HEK293 (cell line): ENCODE measurements around the gene MAGI2.

Source experiments
- CTCF ChIA-PET: fragments of 350-600 bp; formaldehyde crosslinking; extraction: SDS; loops from one replicate; lab custom pipeline; 2021; ENCODE audit warnings: antibody characterized with exemption; lab: Yijun Ruan, JAX
- POLR2A ChIA-PET: fragments of 300-600 bp; formaldehyde crosslinking; extraction: SDS; loops from one replicate; lab custom pipeline; 2020; ENCODE audit warnings: antibody characterized with exemption, inconsistent platforms; lab: Yijun Ruan, JAX
- H3K27ac ChIP-seq: fragments of 200-500 bp; sonication (Bioruptor generic); 2 replicates; pipeline ENCODE4 v1.5.1; 2014; ENCODE audit warnings: low read depth, low read length, control low read depth, inconsistent platforms; ENCODE audit errors: extremely low read depth
- H3K36me3 ChIP-seq, 2 experiments: fragments of 200-500 bp in 1 of 2; sonication (Bioruptor generic) in 1 of 2; 1 replicate in 1 of 2; 2 replicates in 1 of 2; pipeline ENCODE4 v1.5.1; 2014 to 2017; ENCODE audit warnings: inconsistent platforms in 2 of 2, low read length in 2 of 2; ENCODE audit not compliant: control insufficient read depth in 2 of 2, insufficient read depth in 1 of 2
- H3K4me1 ChIP-seq: fragments of 200-500 bp; sonication (Bioruptor generic); 2 replicates; pipeline ENCODE4 v1.5.1; 2014; ENCODE audit warnings: mild to moderate bottlenecking, low read length, inconsistent platforms; ENCODE audit not compliant: control insufficient read depth, insufficient read depth
- H3K4me3 ChIP-seq: 2 replicates; pipeline ENCODE4 v1.5.1; 2011; ENCODE audit warnings: low read depth, mild to moderate bottlenecking, control low read depth, low read length, moderate library complexity
- H3K9me3 ChIP-seq: fragments of 200-500 bp; sonication (Bioruptor generic); 2 replicates; pipeline ENCODE4 v1.5.1; 2014; ENCODE audit warnings: low read depth, low read length, inconsistent platforms; ENCODE audit not compliant: control insufficient read depth, insufficient read depth
- FEZF1 ChIP-seq: fragments of 450-650 bp; formaldehyde crosslinking; IDR thresholded peaks from 2 replicates; pipeline ENCODE4 v1.5.1; 2016; ENCODE audit warnings: missing biosample characterization, missing genetic modification characterization
- GLI2 ChIP-seq: fragments of 450-650 bp; formaldehyde crosslinking; IDR thresholded peaks from 2 replicates; pipeline ENCODE4; 2017; ENCODE audit warnings: missing biosample characterization, missing genetic modification characterization, low read depth, borderline replicate concordance
- MEIS1 ChIP-seq: sonication (generic); formaldehyde crosslinking; IDR thresholded peaks from 2 replicates; pipeline ENCODE4 v1.8.1; 2022; ENCODE audit warnings: missing genetic modification reagents, mild to moderate bottlenecking, borderline replicate concordance
- OSR2 ChIP-seq: fragments of 450-650 bp; formaldehyde crosslinking; IDR thresholded peaks from 2 replicates; pipeline ENCODE4 v1.5.1; 2016; ENCODE audit warnings: missing biosample characterization, missing genetic modification characterization
- OVOL3 ChIP-seq: fragments of 450-650 bp; formaldehyde crosslinking; IDR thresholded peaks from 2 replicates; pipeline ENCODE4 v1.5.1; 2016; ENCODE audit warnings: missing biosample characterization, missing genetic modification characterization
- REPIN1 ChIP-seq: fragments of 450-650 bp; formaldehyde crosslinking; IDR thresholded peaks from 2 replicates; pipeline ENCODE4 v1.5.1; 2017; ENCODE audit warnings: missing biosample characterization, missing genetic modification characterization, low read depth
- SCRT1 ChIP-seq: fragments of 450-650 bp; formaldehyde crosslinking; IDR thresholded peaks from 2 replicates; pipeline ENCODE4 v1.5.1; 2016; ENCODE audit warnings: missing biosample characterization, missing genetic modification characterization, borderline replicate concordance
- TCF7L2 ChIP-seq: IDR thresholded peaks from 2 replicates; pipeline ENCODE4 v1.6.1; 2011; ENCODE audit warnings: low read depth, mild to moderate bottlenecking, inconsistent platforms, low read length, moderate library complexity, borderline replicate concordance
- WT1 ChIP-seq: fragments of 450-650 bp; formaldehyde crosslinking; IDR thresholded peaks from 2 replicates; pipeline ENCODE4 v1.5.1; 2016; ENCODE audit warnings: missing biosample characterization, missing genetic modification characterization
- ZBTB1 ChIP-seq: fragments of 450-650 bp; formaldehyde crosslinking; IDR thresholded peaks from 2 replicates; pipeline ENCODE4 v1.5.1; 2016; ENCODE audit warnings: missing biosample characterization, missing genetic modification characterization
- ZNF140 ChIP-seq: fragments of 450-650 bp; formaldehyde crosslinking; IDR thresholded peaks from 2 replicates; pipeline ENCODE4 v1.5.1; 2016; ENCODE audit warnings: missing biosample characterization, missing genetic modification characterization
- ZNF274 ChIP-seq, 2 experiments: fragments of 200-500 bp in 1 of 2; fragments of 450-650 bp in 1 of 2; sonication (Bioruptor generic) in 1 of 2; formaldehyde crosslinking in 1 of 2; IDR thresholded peaks; 2 replicates each; pipeline versions ENCODE4 v1.5.1 to v1.6.1; 2014 to 2016; ENCODE audit warnings: borderline replicate concordance in 1 of 2, inconsistent platforms in 1 of 2, low read length in 1 of 2, missing biosample characterization in 1 of 2, missing genetic modification characterization in 1 of 2
- ZNF354C ChIP-seq: fragments of 450-650 bp; formaldehyde crosslinking; IDR thresholded peaks from 2 replicates; pipeline ENCODE4 v1.5.1; 2016; ENCODE audit warnings: missing biosample characterization, missing genetic modification characterization, low read depth, borderline replicate concordance
- ZNF423 ChIP-seq: fragments of 450-650 bp; formaldehyde crosslinking; IDR thresholded peaks from 2 replicates; pipeline ENCODE4 v1.5.1; 2016; ENCODE audit warnings: missing biosample characterization, missing genetic modification characterization
- ZNF501 ChIP-seq: fragments of 450-650 bp; formaldehyde crosslinking; IDR thresholded peaks from 2 replicates; pipeline ENCODE4 v1.5.1; 2016; ENCODE audit warnings: missing biosample characterization, missing genetic modification characterization
- ZNF513 ChIP-seq: fragments of 450-650 bp; IDR thresholded peaks from 2 replicates; pipeline ENCODE4 v1.5.1; 2018; ENCODE audit warnings: missing biosample characterization, missing genetic modification characterization
- ZNF548 ChIP-seq: fragments of 450-650 bp; formaldehyde crosslinking; IDR thresholded peaks from 2 replicates; pipeline ENCODE4 v1.5.1; 2016; ENCODE audit warnings: missing biosample characterization, missing genetic modification characterization
- ZNF560 ChIP-seq: fragments of 450-650 bp; formaldehyde crosslinking; IDR thresholded peaks from 2 replicates; pipeline ENCODE4 v1.5.1; 2017; ENCODE audit warnings: missing biosample characterization, missing genetic modification characterization, borderline replicate concordance
- ZNF677 ChIP-seq: fragments of 450-650 bp; IDR thresholded peaks from 2 replicates; pipeline ENCODE4 v1.5.0; 2018; ENCODE audit warnings: missing biosample characterization, mild to moderate bottlenecking, missing genetic modification characterization, moderate library complexity
- ZNF747 ChIP-seq: fragments of 450-650 bp; formaldehyde crosslinking; IDR thresholded peaks from 2 replicates; pipeline ENCODE4 v1.5.1; 2016; ENCODE audit warnings: missing biosample characterization, missing genetic modification characterization
- ZNF837 ChIP-seq: fragments of 450-650 bp; formaldehyde crosslinking; IDR thresholded peaks from 2 replicates; pipeline ENCODE4 v1.5.1; 2016; ENCODE audit warnings: missing biosample characterization, missing genetic modification characterization
- ZSCAN16 ChIP-seq: fragments of 450-650 bp; formaldehyde crosslinking; IDR thresholded peaks from 2 replicates; pipeline ENCODE4 v1.5.1; 2016; ENCODE audit warnings: missing biosample characterization, missing genetic modification characterization
- ZSCAN4 ChIP-seq: fragments of 450-650 bp; formaldehyde crosslinking; IDR thresholded peaks from 2 replicates; pipeline ENCODE4 v1.5.1; 2017; ENCODE audit warnings: missing biosample characterization, missing genetic modification characterization
- ZXDB ChIP-seq: fragments of 450-650 bp; formaldehyde crosslinking; IDR thresholded peaks from 2 replicates; pipeline ENCODE4 v1.5.1; 2016; ENCODE audit warnings: missing biosample characterization, missing genetic modification characterization
- TF ChIP-seq, protein P1 (sequence below): fragments of 450-650 bp; formaldehyde crosslinking; IDR thresholded peaks from 2 replicates; pipeline ENCODE4 v1.5.1; 2017; ENCODE audit warnings: missing biosample characterization, mild to moderate bottlenecking, missing genetic modification characterization, moderate library complexity
- TF ChIP-seq, protein P2 (sequence below): fragments of 450-650 bp; formaldehyde crosslinking; IDR thresholded peaks from 2 replicates; pipeline ENCODE4 v1.5.1; 2016; ENCODE audit warnings: missing biosample characterization, missing genetic modification characterization, borderline replicate concordance
- TF ChIP-seq, protein P3 (sequence below): fragments of 450-650 bp; formaldehyde crosslinking; IDR thresholded peaks from 2 replicates; pipeline ENCODE4 v1.5.1; 2017; ENCODE audit warnings: missing biosample characterization, missing genetic modification characterization

The MAGI2 gene

GRCh38 chr7:79453558-79454360 lies at the start of gene MAGI2:
Gene MAGI2, minus strand, starts transcription at chr7:79453667. Its CDS starts 347 bp downstream, at chr7:79453320.
- CTCF ChIA-PET, result interaction anchor here (0.5 to 0.7 kb wide), 3 partner anchors 15 to 428 kb away, joined by 4 read pairs; no protein-coding TSS in a partner anchor
- peak within 1 kb of the TSS; percentile 59 for H3K4me3 ChIP-seq
- peak within 1 kb of the TSS; percentile 86 for H3K27ac ChIP-seq
- POLR2A ChIA-PET, result interaction anchor here (0.7 to 0.8 kb wide), 4 partner anchors 10 to 442 kb away, joined by 3 to 7 read pairs (median 3); no protein-coding TSS in a partner anchor
- H3K4me1 ChIP-seq, result peaks cover 3% of the 10 kb centered on the region
- H3K36me3 ChIP-seq, result no peaks in the 10 kb centered on the region
- no peaks in the 10 kb centered on the region for H3K9me3 ChIP-seq
- no peak for TF ChIP-seq GLI2 (tag by site-specific recombination)
- TF ChIP-seq ZNF501 (tag by site-specific recombination), result peak; percentile 95
- TF ChIP-seq ZNF513 (tag by site-specific recombination), result no peak
- TF ChIP-seq ZXDB (tag by site-specific recombination), result peak; percentile 82
- no peak for TF ChIP-seq ZSCAN16 (tag by site-specific recombination)
- TF ChIP-seq WT1 (tag by site-specific recombination), result peak; percentile 83
- TF ChIP-seq ZNF140 (tag by site-specific recombination), result no peak
- TF ChIP-seq ZNF548 (tag by site-specific recombination), result no peak
- no peak for TF ChIP-seq MEIS1 (CRISPR knock-in tag)
- TF ChIP-seq OVOL3 (tag by site-specific recombination), result no peak
- no peak for TF ChIP-seq ZNF274 (IDR thresholded peaks at IDR 0.05; ENCODE audit: low read length)
- TF ChIP-seq ZNF274 (tag by site-specific recombination; IDR thresholded peaks at IDR 0.05; ENCODE audit: borderline replicate concordance), result no peak
- no peak for TF ChIP-seq ZNF747 (tag by site-specific recombination)
- TF ChIP-seq, protein P1, sequence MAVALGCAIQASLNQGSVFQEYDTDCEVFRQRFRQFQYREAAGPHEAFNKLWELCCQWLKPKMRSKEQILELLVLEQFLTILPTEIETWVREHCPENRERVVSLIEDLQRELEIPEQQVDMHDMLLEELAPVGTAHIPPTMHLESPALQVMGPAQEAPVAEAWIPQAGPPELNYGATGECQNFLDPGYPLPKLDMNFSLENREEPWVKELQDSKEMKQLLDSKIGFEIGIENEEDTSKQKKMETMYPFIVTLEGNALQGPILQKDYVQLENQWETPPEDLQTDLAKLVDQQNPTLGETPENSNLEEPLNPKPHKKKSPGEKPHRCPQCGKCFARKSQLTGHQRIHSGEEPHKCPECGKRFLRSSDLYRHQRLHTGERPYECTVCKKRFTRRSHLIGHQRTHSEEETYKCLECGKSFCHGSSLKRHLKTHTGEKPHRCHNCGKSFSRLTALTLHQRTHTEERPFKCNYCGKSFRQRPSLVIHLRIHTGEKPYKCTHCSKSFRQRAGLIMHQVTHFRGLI (tag by site-specific recombination), result peak; percentile 12; the same call in 1 of the 2 replicates
- TF ChIP-seq ZSCAN4 (tag by site-specific recombination), result peak; percentile 96
- TF ChIP-seq ZNF677, result no peak
- no peak for TF ChIP-seq ZNF354C
- no peak for TF ChIP-seq REPIN1 (tag by site-specific recombination)
- TF ChIP-seq, protein P2, sequence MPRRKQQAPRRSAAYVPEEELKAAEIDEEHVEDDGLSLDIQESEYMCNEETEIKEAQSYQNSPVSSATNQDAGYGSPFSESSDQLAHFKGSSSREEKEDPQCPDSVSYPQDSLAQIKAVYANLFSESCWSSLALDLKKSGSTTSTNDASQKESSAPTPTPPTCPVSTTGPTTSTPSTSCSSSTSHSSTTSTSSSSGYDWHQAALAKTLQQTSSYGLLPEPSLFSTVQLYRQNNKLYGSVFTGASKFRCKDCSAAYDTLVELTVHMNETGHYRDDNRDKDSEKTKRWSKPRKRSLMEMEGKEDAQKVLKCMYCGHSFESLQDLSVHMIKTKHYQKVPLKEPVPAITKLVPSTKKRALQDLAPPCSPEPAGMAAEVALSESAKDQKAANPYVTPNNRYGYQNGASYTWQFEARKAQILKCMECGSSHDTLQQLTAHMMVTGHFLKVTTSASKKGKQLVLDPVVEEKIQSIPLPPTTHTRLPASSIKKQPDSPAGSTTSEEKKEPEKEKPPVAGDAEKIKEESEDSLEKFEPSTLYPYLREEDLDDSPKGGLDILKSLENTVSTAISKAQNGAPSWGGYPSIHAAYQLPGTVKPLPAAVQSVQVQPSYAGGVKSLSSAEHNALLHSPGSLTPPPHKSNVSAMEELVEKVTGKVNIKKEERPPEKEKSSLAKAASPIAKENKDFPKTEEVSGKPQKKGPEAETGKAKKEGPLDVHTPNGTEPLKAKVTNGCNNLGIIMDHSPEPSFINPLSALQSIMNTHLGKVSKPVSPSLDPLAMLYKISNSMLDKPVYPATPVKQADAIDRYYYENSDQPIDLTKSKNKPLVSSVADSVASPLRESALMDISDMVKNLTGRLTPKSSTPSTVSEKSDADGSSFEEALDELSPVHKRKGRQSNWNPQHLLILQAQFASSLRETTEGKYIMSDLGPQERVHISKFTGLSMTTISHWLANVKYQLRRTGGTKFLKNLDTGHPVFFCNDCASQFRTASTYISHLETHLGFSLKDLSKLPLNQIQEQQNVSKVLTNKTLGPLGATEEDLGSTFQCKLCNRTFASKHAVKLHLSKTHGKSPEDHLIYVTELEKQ, result 0 out of 2 replicates have a peak, but pooled peaks have one; percentile 22
- TF ChIP-seq ZNF423 (tag by site-specific recombination), result no peak
- TF ChIP-seq, protein P3, sequence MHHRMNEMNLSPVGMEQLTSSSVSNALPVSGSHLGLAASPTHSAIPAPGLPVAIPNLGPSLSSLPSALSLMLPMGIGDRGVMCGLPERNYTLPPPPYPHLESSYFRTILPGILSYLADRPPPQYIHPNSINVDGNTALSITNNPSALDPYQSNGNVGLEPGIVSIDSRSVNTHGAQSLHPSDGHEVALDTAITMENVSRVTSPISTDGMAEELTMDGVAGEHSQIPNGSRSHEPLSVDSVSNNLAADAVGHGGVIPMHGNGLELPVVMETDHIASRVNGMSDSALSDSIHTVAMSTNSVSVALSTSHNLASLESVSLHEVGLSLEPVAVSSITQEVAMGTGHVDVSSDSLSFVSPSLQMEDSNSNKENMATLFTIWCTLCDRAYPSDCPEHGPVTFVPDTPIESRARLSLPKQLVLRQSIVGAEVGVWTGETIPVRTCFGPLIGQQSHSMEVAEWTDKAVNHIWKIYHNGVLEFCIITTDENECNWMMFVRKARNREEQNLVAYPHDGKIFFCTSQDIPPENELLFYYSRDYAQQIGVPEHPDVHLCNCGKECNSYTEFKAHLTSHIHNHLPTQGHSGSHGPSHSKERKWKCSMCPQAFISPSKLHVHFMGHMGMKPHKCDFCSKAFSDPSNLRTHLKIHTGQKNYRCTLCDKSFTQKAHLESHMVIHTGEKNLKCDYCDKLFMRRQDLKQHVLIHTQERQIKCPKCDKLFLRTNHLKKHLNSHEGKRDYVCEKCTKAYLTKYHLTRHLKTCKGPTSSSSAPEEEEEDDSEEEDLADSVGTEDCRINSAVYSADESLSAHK (tag by site-specific recombination), result peak; percentile 61; the same call in 1 of the 2 replicates
- peak; percentile 80 for TF ChIP-seq OSR2 (tag by site-specific recombination)
- TF ChIP-seq SCRT1, result 0 out of 2 replicates have a peak, but pooled peaks have one; percentile 13
- no peak for TF ChIP-seq ZBTB1
- no peak for TF ChIP-seq TCF7L2
- no peak for TF ChIP-seq ZNF560 (tag by site-specific recombination)
- TF ChIP-seq FEZF1, result peak; percentile 37; the same call in 1 of the 2 replicates
- no peak for TF ChIP-seq ZNF837 (tag by site-specific recombination)
